GM21529 (cell line): ENCODE results near the gene AKR1C2.
"Not testable (repeated sequence)": the region's sequence is repeated elsewhere in the genome, so short reads cannot be mapped to it uniquely, and the experiment has no call there.

ENCODE experiments used
- ATAC-seq: cut with Tn5 transposase; IDR thresholded peaks from one replicate; pipeline ENCODE4 v1.9.1; 2021; ENCODE audit not compliant: unreplicated experiment

AKR1C2 gene

DNA sequence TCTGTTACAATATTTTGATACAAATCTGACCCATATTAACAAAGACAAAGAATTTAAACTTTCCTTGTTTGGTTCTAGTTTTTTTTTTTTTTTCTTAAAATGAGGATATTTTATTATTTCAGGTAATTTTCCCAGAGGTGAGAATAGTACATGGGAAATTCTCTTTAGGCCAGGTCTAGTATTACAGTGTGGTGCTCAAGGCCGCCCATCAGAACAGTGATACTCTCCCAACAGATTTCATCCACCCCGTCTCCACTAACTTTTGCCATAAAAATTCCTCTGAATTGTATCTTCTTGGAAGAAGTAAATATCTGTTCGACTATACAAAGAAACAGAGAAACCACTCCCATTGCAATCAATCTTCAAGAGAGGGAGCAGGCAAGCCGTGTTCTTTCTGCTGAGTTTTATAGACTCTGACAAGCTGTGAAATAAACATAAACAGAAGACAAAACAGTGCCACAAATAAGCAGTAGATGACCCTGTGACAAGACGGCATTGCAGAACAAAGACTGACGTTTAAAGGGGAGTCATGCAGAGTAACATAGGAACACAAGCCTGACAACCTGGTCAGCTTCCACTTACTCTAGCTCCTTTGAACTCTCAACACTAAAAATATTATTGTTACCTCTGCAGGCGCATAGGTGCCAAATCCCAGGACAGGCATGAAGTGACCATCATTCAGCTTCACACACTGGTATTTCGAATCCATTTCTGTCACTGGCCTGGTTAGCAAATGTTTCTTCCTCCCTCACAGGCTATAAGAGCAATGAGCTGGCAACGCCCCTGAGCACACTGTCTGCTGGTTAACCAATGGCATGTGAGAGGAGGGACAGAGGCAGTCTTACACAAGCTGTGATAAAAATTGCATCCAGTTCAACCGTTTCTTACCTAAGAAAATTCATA lies at the start of gene AKR1C2:
Gene AKR1C2, minus strand, starts transcription at position 731 of the 903 bp plus-strand sequence. Its CDS starts 22 bp downstream, at position 709.
- not testable (repeated sequence) for ATAC-seq

DNA sequence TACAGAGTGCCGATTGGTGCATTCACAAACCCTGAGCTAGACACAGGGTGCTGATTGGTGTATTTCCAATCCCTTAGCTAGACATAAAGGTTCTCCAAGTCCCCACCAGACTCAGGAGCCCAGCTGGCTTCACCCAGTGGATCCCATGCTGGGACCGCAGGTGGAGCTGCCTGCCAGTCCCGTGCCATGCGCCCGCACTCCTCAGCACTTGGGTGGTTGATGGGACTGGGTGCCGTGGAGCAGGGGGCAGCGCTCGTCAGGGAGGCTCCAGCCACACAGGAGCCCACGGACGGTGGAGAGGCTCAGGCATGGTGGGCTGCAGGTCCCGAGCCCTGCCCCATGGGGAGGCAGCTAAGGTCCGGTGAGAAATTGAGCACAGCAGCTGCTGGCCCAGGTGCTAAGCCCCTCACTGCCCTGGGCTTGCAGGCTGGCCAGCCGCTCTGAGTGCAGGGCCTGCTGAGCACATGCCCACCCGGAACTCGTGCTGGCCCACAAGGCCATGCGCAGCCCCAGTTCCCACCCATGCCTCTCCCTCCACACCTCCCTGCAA lies 49.4 kb upstream of the AKR1C2 start:
- ATAC-seq: not testable (repeated sequence)

DNA sequence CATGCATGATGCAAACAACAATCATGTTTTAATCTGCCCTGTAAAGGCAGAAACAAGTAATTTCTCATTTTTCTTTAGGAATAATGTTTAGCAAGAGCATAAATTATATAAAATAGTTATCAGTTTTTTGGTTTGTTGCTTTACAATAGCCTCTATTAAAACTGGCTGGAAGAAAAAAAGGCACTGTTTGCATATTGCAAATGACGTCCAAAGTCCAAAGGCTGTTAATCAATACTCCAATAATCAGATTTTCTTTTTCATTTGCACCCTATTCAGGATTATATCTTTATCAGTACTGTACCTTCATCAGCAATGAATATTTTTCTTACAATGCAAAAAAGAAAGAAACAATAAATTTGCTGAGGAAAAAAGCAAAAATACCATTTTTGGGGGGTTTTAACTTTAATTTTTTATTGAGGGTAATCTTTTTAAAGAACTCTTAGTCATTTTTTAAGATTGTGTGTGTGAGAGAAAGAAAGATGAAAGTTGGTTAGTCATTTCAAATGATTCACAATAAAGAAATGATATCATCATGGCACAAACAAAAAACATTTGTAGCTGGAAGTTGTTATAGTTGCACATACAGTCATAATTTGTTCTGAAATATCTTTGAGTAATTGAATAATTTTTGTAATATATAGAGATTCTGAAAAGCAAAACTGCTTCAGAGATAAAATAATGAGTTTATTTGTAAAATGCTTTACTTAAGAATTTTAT lies 44.4 kb upstream of the AKR1C2 start:
- no peak for ATAC-seq

GRCh38 chr10:5047055-5047454 lies 43.4 kb upstream of the AKR1C2 start:
- not testable (repeated sequence) for ATAC-seq

DNA sequence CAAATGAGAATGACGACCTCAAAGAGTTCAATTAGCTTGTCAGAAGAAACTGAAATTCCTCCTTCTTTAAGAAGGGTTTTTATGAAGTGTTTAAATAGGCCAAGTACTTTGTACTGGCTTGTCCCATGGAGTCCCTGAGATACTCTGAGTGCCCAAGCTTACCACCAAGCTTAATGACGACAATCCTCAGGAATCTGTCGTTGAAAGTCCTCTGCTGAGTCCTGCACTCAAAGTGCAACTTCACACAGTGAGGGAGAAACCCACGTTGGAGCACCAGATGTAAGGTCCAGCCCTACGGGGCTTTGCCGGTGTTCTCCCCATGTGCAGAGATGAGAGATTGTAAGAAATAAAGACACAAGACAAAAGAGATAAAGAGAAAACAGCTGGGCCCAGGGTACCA lies 42.8 kb upstream of the AKR1C2 start:
- no peak for ATAC-seq

DNA sequence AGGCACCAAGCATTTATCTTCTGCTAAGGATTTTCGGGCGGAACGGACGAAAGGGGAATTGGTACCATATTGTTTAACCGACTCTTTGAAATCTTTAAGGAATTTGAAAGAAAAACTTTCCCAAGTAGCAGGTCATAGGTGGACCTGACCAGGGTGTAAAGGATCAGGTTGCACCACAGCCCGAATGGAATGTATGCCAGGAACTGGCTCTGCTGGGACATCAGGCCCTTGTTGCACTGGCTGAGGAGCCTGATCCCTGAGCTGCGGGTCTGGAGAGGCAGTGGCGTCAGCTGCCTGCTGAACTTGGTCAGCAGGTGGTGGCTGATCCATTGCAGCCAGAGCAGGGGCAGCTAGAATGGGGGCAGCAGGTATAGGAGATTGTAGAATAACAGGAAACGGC lies 41.4 kb upstream of the AKR1C2 start:
- no peak for ATAC-seq

DNA sequence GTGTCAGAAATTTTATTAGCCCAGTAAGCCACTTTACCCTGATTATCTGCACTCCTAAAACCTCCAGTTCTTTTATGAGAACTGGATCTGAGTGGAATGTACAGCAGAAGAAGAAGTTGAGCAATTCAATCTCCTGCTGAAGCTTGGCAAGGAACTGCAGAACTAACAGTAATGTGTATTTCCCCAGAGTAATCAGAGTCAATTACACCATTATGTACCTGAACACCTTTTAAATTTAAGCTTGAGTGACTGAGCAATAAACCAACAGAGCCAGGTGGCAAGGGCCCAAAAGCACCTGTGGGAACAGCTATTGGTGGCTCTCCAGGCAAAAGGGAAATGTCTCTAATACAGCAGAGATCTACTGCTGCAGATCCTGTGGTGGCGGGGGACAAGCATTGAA lies 40.1 kb upstream of the AKR1C2 start:
- no peak for ATAC-seq

DNA sequence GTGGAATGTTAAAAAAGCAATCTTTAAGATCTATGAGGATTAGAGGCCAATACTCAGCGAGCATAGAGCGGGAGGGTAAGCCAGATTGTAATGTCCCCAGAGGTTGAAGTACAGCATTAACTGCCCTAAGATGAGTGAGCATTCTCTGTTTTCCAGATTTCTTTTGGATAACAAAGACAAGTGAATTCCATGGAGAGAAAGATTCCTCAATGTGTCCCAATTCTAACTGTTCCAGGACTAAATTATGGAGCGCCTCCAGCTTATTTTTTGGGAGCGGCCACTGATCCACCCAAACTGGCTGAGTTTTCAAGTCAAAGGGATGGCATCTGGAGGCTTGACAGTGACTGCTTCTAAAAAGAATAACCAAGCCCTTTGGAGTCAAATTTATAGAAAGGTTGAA lies 39.3 kb upstream of the AKR1C2 start:
- ATAC-seq: no peak

GRCh38 chr10:5041471-5042023 lies 37.9 kb upstream of the AKR1C2 start:
- no peak for ATAC-seq

DNA sequence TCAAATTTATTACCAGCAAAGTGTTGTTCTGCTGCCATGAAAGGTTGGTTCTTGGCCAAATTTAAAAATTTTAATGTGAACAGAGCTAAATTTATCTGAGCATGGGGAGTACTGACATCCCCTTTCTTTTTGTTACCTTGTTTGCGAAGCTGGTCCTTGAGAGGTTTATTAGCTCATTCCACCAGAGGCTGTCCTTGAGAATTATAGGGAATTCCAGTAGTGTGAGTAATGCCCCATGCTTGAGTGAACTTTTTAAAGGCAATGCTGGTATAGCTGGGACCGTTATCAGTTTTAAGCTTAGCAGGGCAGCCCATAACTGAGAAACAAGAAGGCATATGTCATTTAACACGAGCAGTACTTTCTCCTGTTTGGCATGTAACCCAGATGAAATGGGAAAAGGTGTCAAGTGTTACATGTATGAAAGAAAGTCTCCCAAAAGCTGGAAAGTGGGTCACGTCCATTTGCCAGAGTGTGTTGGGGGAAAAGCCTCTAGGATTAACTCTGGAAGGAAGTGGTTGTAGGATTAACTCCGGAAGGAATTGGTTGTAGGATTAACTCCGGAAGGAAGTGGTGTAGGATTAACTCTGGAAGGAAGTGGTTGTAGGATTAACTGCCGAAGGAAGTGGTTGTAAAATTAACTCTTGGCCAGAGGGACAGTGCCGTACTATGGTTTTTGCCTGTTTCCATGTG lies 37.3 kb upstream of the AKR1C2 start:
- no peak for ATAC-seq

DNA sequence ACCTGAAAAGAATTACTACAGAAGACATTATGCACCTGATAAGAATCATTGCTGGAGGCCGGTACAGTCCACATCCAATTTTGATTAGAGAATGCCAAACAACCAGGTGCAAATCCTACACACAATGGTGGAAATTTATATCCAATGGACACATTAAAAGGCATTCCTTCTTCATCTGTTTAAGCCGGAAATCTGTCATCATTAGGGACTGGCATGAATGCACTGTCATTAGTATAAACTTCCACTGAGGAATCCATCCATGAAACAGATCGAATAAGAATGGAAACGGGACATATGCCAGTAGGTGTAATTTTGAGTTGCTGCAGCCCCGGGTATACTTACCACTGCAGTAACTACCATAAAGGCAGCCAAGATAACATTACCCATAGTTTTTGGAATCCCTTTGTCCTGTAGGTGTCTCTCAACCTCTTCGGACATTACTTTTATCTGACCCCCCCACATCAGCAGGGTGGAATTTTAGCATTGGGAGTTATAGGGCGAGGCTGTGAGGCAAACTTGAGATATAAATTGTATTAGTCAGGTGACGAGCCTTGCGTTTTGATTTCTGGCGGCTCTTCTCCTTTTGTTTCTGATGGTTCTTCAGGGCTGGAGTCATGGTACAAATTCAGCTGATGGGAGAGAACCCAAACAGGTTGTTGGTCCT lies 36.5 kb upstream of the AKR1C2 start:
- ATAC-seq: no peak

- ATAC-seq: no peak
Observed at GRCh38 chr10:5038733-5039132, 35.1 kb upstream of the AKR1C2 start.

- no peak for ATAC-seq
Observed at GRCh38 chr10:5038101-5038500, 34.4 kb upstream of the AKR1C2 start.

DNA sequence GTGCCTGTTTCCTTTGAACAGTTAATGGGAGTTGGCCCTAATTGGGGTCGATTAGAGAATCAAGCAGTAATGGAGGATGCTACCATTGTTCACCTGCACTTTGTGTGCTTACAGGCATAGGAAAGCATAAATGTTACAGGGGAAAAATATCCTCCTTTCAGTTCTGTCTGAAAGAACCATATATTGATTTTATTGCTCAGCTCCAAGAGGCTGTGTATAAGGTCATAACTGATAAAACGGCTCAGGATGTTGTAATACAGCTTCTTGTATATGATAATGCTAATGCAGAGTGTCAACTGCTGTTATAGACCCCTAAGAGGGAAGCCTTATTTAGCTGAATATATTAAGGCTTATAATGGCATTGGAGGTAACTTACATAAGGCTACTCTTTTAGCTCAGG lies 32.9 kb upstream of the AKR1C2 start:
- no peak for ATAC-seq

GRCh38 chr10:5035356-5035755 lies 31.7 kb upstream of the AKR1C2 start:
- no peak for ATAC-seq

- ATAC-seq: no peak
Observed at GRCh38 chr10:5034588-5034987, 30.9 kb upstream of the AKR1C2 start.

DNA sequence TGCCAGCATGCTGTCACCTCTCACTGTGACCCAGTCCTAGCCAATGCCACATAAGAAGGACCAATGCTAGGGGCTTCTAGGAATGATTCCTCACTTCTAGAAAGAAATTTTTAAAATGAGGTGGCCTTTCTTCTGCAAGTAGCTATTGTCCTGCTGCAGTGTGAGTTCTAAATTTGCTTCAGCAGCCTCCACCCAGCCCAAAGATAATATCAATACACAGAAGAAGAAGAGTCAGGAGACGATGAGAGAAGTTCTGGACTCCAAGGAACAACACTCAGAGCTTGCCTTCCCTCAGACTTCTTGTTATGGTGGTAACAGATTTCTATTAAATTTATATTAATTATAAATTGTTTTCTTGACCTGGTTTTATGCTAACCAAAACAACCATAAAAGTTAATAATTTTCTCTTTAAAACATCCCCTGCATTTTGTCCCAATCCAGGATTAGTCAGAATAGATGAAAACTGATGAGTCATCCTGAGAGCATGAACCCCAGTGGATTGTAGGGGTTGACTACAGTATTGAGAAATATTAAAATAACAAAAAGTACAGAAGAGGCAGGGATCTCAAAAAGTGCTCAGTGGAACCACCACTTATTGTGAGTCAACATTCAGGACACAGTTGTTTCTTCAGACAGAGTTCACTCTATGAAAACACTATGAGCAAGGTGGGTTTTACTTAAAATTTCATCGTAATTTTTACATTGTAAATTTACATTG lies 29.6 kb upstream of the AKR1C2 start:
- ATAC-seq: no peak

GRCh38 chr10:5032444-5032843 lies 28.8 kb upstream of the AKR1C2 start:
- not testable (repeated sequence) for ATAC-seq

GRCh38 chr10:5031588-5031987 lies 27.9 kb upstream of the AKR1C2 start:
- ATAC-seq: not testable (repeated sequence)

DNA sequence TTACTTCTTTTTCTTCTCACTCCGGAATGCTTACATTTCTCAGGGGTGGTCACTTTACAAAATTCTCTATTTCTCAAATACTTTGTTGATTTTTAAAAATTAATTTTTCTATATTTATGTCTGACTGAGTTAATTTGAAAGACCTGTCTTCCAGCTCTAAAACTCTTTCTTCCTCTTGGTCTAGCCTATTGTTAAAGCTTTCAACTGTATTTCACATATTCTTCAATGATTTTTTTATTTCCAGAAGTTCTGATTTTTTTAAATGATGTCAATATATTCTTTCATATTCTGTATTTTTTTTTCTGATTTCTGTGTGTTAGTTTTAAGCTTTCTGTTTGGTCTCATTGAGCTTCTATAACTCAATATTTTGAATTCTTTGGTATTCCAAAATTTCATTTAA lies 27.3 kb upstream of the AKR1C2 start:
- ATAC-seq: no peak
